HG03565 (cell line): Measurements from ENCODE around the gene SCAMP3.
A peak's percentile ranks its signal among the peaks of the same experiment; 100 is the strongest.
"Not testable (repeated sequence)": the region's sequence is repeated elsewhere in the genome, so short reads cannot be mapped to it uniquely, and the experiment has no call there.

Experiments
- ATAC-seq: cut with Tn5 transposase; IDR thresholded peaks from one replicate; pipeline ENCODE4 v1.9.1; 2021; ENCODE audit warnings: mild to moderate bottlenecking, moderate library complexity; ENCODE audit not compliant: unreplicated experiment

Gene SCAMP3

DNA sequence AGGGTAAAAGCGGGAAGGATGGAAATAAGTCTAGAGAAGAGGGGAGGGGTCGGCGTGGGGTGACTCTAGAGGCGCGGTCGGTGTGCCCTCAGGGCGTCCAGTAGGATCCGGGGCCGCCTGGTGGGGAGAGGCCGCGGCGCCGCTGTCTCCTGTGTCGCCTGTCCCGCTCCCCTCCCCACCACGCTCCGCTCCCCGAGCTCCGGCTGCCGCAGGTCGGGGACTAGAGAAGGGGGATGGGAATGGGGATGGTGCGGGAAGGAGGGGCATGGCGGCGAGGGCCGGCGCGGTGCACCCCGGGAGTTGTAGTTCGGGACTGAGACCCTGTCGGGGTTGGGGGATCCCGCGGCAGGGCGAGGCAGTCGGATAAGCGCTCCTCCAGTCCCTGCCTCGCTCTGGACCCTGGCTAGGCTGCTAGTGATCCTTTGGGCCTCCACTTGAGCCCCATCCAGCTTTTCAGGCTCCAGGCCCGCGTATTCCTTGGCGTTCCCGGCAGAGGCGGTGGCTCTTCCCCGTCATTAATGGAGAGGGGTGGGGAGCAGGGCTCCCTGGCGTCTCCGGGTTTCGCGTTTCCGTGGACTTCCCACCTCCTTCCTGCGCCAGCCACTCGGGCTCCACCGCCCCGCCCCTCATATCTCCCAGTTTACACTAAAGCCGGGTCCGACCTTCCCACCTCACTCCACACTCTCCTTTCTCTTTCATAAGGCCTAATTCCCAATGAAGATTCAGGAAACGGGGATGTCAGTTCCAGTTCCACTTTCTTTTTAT is 6.7 kb downstream of the SCAMP3 start, which contains the start of gene ENTREP3:
ENTREP3 (minus strand) TSS at position 241 of the 765 bp plus-strand sequence. CDS start 606 bp downstream, outside the sequence.
- ATAC-seq: no peak

DNA sequence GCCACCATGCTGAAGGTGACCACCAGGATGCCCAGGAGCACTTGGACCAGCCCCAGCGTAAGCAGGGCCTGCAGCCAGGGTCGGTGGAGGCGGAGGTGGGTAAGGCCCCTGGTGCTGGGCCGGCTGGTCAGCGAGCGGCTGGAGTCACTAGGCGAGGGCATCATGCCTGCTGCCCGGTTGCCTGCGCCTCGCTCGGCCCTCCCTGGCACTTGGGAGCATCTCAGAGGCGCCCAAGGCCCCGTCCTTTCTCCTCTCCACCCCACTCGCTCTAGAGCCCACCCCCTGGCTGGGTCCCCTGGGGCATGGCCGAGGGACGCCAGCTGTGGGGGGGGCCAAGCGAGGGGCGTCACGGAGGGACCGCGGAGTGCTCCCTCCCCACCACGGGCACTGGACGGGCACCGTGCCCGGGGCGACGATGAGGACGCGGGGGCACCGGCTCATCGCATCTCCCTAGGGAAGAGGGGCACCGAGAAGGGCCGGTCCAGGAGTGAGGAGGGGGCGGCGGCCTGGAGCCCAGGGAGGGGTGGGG is 7.4 kb downstream of the SCAMP3 start:
- ATAC-seq: no peak

DNA sequence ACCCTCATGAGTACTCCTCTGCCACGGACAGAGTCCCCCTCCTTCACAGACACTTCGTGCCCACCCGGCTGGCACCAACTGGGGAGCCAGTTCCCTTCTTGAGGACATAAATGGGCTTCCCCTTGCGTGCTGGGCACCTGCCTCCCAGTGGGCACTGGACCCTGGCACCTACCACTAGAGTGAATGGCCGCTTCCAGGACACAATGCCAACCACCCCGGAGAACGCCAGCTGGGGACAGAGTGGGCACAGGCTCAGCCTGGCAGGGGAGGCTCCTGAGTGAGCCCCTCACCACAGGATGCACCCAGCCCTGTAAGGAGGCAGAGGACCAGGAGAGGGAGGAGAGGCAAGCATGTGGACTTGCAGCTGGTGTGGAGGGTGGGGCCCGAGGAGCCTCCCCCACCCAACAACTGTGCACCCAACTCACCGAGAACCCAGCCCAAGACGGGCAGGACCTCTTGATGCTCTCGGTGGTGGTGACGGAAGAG is 7.9 kb downstream of the SCAMP3 start:
- ATAC-seq: no peak

DNA sequence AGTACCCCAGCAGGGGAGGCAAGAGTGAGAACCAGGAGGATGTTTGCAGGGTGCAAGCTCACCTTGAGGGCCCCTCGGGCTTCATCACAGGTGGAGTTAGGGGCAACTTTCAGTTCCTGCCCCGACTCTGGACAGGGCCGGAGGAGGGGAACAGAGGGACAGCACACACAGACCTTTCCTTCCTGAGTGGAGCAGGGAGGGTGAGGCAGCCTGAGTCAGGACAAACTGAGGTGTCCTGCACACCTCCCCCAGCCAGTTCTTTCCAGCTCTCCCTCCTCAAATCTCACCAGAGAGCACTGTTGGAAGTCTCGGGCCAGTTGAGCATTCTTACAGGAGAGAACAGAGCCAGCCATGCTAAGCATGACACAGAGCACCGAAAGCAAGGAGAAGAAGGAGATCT is 8.4 kb downstream of the SCAMP3 start:
- ATAC-seq: no peak

DNA sequence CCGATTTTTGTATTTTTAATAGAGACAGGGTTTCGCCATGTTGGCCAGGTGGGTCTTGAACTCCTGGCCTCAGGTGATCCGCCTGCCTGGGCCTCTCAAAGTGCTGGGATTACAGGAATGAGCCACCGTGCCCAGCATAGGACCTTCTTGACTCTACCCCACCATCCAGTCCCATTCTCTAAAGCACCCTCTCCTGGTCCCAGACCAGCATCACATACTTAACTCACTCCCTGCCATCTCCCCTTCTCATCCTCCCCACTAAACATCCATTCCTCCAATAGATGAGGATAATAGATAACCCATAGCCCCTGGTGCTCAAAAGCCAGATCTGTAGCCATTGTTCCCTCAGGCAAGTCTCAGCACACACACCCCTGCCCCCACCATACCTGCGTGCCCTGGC is 9.0 kb downstream of the SCAMP3 start:
- no peak for ATAC-seq

DNA sequence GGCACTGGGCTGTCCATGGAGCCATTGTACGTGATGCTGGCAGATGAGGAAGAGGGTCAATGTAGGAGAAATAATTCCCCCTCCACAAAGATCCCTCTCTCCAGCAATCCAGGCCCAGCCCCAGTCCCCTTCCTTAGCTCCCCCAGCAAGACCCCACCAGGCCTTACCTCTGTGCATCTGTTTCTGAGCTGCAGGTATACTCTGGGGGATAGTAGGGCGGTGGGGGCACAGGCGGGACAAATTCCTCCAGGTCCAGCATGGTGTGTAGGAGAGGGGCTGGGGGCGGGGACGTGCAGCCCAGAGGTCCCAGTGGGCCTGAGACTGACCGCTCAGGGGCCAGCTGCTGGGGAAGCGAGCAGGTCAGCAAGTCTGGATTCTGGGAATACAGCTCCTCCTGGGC is 10.6 kb downstream of the SCAMP3 start:
- ATAC-seq: no peak

DNA sequence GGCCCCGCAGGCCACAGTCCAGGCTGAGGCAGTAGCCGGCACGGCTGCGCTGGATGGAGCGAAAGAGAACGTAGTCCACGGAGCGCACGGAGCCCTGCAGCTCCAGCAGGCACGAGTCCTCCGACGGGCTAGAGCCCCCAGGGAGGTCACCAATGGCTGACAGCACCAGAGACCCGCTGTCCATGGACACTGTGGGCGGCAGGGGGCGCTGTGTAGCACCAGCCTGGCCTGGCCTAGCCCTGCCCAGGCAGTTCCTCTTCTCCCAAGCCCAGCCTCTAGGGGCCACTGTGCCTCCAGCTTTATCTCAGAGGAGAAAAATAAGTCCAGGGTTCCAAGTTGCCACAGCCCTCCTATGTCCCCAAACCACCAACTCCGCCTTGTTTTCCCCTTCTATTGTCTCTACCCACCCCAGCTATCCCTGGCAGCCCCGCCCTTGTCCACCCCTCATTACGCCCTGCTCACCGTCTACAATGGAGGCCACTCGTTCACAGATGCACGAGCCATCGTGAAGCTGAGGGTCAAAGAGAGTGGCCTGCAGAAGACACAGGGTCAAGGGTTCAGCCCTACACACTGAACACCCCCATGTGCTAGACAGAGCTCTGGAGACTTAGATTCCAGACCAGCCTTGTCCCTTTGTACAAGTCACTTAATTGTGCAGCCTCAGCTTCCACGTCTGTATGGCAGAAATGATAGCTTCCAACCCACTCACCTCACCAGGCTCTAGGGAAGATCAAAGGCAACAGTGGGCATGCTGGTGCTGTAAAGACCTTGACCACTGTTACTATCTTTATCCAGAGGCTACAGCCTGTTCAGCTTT is 11.3 kb downstream of the SCAMP3 start:
- peak; percentile 71 for ATAC-seq

DNA sequence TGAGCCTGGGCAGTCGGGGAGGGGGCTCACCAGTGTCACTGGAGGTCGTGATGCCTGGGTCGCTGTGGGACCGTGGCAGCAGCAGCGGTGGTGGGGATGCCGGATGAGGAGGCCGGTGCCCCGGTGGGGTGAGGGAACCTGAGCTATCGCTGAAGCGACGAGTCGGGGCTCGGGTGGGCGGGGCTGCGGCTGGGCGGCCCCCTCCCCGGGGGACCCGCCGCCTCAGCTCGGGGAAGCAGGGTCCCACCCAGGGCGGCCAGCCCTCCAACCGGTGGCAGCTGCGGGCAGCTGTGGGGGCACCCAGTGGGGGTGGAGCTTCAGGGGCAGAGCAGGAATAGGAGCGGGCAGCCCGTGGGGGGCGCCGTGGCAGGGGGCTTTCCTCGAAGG is 11.9 kb downstream of the SCAMP3 start:
- peak; percentile 22 for ATAC-seq

DNA sequence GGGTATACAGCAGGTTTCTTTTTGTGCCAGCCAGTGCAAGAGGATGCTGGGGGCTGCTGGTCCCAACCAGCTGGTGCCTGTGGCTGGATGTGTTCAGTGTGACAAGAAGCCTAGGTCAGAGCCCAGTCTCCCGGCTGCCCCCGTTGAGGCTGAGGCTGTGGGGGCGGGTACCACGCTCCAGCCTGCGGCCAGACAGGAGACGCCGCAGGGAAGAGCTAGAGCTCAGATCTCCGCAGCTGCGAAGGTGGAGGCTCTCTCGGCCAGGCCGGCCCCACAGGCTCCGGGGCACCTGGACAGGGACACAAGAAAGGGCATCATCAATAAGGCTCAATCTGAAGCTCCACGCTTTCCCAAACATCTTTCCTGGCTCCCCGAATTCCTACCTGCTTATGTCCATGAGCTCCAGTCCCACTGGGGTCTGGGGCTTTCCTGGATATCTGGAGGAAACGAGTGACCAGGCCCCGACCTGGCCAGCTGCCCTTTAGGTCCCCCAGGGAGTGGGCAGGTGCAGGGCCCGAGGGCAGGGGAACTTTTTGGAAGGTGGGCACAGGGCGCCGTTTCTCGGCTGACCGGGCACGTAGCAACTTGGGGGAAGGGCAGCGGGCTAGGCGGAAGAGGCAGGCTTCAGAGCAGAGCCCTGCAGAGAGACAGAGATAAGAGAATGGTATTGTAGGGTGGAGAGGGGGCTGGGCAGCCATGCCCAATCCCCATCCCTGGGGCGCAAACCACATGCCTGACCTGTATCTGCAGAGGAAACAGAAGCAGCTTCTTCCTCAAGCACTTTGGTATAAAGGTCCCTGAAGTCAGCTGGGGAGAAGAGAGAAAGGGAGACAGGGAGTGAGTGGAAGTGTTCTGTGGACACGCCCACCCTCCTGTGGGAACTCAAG is 14.2 kb downstream of the SCAMP3 start:
- no peak for ATAC-seq

DNA sequence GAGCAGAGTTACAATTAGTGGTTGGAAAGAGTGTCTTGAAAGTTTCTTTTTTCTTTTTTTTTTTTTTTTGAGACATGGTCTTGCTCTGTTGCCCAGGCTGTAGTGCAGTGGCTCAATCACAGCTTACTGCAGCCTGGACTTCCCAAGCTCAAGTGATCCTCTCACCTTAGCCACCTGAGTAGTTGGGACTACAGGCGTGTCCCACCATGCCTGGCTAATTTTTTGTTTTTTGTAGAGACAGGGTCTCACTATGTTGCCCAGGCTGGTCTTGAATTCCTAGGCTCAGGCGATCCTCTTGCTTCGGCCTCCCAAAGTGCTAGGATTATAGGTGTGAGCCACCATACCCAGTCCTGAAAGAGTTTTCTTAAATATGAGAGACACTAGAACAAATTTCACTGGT is 15.4 kb downstream of the SCAMP3 start:
- not testable (repeated sequence) for ATAC-seq

DNA sequence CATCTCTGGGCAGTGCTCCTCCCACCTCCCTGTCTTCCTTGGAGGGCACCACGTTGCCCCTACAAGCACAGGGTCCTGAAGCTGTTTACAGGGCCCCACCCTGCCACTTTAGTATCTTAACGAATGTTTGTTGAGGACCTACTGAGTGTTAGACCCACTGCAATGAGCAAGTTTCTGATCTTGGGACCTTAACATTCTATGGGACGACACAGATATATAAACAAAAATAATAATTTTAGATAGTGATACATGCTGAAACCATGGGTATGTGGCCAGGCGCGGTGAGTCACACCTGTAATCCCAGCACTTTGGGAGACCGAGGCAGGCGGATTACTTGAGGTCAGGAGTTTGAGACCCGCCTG is 17.0 kb downstream of the SCAMP3 start:
- no peak for ATAC-seq

DNA sequence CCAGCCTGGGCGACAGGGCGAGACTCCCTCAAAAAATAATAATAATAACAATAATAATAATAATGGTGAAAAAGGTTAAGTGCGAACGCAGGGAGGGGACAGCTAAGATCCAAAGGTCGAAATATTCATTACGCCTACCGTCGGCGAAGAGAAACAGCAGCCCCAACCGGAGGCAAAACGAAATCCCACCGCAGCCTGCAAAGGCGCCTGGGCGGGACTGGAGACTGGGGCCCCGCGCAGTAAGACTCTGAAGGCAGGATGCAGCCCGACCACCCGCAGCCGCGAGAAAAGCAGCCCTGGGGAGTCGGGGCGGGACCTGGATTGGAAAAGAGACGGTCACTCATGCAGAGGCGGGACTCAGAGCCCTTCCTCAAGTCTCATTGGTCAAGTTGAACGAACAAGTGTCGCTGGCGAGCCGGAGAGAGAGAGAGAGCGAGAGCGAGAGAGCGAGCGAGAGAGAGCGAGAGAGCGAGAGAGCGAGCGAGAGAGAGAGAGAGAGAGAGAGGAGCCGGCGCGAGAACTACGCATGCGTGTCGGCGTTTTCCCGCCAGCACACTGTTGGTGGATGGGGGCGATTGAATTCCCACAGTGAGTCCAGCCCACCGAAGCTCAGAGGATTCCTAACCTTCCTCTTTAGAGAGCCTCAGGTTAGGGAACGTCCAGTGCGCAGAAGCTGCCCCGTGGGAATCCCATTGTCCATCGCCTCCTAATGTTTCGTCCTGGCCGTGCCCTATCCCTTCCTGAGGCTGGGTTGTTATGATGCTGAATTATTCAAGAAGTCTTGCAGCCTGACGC is 17.6 kb downstream of the SCAMP3 start:
- peak; percentile 78 for ATAC-seq

DNA sequence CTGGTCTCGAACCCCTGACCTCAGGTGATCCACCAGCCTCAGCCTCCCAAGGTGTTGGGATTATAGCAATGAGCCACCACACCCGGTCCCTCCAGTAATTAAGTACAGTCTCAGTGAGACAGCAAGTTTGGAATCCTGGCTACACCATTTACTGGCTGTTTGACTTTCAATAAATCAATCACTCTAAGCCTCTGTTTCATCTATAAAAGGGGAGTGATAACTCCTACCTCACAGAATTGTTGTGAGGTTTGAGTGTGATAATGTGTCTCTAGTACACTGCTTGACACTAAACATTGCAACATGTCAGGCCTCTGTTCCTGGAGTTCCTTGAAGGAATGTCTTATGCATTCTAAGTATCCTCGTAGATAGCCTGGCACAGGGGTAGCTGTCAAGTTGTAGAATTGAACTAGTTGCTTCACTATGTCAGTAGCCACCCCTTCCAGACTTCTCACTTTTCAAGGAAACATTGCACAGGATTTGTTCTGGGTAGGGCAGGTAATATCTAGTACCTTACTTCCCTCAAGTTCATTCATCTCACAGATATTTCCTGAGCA is 19.3 kb downstream of the SCAMP3 start:
- ATAC-seq: no peak

DNA sequence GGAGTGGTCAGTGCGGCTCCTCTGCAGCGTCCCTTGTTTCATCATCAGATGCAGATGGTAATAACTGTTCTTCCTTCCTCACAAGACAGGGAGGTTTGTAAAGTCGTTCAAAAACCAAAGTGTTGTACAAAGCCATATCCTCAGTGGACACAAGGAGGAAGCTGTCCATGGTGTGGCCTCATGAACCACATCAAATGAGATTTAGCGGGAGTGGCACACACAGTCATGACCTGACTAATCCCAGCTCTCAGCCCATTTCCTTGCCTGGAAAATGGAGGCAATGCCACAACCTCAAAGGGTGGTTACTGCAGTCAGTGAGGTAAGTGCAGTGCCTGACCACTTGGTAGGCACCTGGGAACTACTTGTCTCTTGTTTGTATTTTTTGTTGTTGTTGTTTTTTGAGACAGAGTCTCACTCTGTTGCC is 20.3 kb downstream of the SCAMP3 start:
- ATAC-seq: no peak

DNA sequence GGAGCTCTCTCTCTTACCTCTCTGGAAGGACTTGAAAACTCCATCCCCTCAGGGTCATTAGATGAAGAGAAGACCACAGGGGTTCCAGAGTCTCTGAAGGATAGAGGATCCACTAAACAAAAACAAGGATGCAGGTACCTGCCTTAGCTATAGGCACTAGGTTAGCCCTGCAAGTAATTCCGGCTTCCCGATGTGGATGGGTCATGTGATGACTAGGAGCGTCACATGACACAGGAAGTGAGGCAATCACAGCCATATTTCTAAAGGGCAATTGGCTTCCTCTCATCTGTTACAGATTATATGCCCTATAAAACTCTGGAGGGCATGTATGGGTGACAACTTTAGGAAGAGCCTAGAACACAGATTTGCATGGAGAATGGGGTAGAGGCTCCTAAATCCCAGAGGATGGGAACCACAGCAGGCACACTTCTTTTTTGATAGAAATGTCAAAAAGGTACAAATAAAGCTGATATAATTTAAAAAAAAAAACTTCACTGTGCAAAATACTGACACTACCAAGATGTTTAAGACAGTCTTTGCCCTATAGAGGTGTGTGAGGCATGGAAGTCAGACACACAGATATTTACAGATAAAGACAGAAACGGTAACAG is 21.0 kb downstream of the SCAMP3 start:
- ATAC-seq: no peak

DNA sequence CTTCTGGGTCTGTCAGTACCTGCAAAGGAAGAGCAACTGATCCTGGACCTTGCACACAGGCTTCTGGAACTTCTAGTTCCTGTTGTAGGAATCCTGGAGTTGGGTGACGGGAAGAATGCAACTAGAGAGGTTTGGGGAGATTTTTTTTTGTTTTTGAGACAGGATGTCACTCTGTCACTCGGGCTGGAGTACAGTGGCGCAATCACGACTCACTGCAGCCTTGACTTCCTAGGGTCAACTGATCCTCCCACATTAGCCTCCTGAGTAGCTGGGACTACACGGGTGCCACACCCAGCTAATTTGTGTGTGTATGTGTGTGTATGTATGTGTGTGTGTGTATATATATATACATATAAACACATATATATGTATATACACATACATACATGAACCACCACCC is 25.7 kb downstream of the SCAMP3 start:
- no peak for ATAC-seq

DNA sequence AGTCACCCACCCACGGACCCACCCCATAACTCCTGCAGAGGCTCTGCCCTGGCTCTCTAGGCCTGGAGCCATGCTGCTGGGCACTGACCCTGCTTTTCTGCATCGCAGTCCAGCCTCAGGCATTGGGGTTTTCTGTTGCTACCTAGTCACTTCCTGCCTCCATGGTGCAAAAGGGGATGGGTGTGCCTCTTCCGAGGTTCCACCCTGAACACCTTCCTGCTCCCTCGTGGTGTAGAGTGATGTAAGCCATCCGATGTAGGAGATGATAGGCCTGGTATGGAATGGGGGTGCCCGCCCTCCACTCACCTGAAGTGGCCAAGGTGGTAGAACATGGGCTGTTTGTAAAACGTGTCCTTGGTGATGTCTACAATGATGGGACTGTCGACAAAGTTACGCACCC is 26.8 kb downstream of the SCAMP3 start:
- ATAC-seq: not testable (repeated sequence)

DNA sequence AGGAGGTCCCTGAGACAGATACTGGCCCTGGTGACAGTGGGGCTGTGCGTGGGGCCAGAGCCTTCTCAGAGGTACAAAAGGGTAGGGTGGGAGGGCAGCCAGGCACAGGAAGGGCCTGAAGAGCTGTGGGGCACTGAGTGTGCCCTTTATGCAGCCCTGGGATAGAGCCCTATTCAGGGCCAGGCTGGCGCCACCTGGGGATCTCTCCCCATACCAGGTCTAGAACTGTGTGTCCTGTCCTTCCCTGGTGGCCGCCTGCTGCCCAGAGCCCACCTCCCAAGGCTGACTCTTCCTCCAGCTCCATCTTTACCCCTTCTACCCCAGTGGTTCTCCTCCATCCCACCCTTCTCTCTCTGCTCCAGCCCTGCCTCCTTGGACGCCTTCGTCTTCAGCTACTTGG is 28.7 kb downstream of the SCAMP3 start:
- ATAC-seq: not testable (repeated sequence)
